Thymus (tissue), 11 donors: ENCODE results near the gene CBLB. TPM values are rescaled to one million over a fixed set of nuclear protein-coding genes. Genes with fewer than 3 reads are reported as not detected.
A peak's percentile ranks its signal among the peaks of the same experiment; 100 is the strongest.

Source experiments
- DNase-seq, 9 donors: peaks; one replicate each; pipeline ENCODE4 v3.0.0-alpha.2; 2013; ENCODE audit warnings: low spot score in 9 of 9, low read depth in 6 of 9, missing footprints in 1 of 9
- H3K27ac ChIP-seq, 2 donors: one replicate each; pipeline ENCODE4 v1.5.1; 2013; ENCODE audit warnings: control low read depth in 1 of 2, low read depth in 1 of 2, low read length in 1 of 2, mild to moderate bottlenecking in 1 of 2, moderate library complexity in 1 of 2
- H3K27me3 ChIP-seq, 2 donors: one replicate each; pipeline ENCODE4 v1.5.1; 2013; ENCODE audit warnings: low read length in 1 of 2; ENCODE audit not compliant: control insufficient read depth in 2 of 2, insufficient read depth in 1 of 2
- H3K36me3 ChIP-seq, 2 donors: one replicate each; pipeline ENCODE4 v1.5.1; 2013; ENCODE audit warnings: low read length in 1 of 2, mild to moderate bottlenecking in 1 of 2, moderate library complexity in 1 of 2; ENCODE audit not compliant: control insufficient read depth in 2 of 2, insufficient read depth in 2 of 2
- H3K4me1 ChIP-seq, 2 donors: one replicate each; pipeline ENCODE4 v1.5.1; 2013; ENCODE audit warnings: low read length in 2 of 2; ENCODE audit not compliant: control insufficient read depth in 2 of 2, insufficient read depth in 2 of 2
- H3K4me3 ChIP-seq, 2 donors: one replicate each; pipeline ENCODE4 v1.5.1; 2013; ENCODE audit warnings: low read length in 2 of 2, control low read depth in 1 of 2, mild to moderate bottlenecking in 1 of 2
- H3K9me3 ChIP-seq, 2 donors: one replicate each; pipeline ENCODE4 v1.5.1; 2013; ENCODE audit warnings: low read length in 1 of 2, mild to moderate bottlenecking in 1 of 2; ENCODE audit not compliant: control insufficient read depth in 2 of 2, insufficient read depth in 1 of 2
- WGBS: extraction: QIAGEN DNeasy Blood & Tissue Kit; methylation state at CpG from one replicate; pipeline ENCODE4 v1.1.7; 2013; 5-methylcytosine and 5-hydroxymethylcytosine counted together
- polyA plus RNA-seq: library from polyadenylated mRNA; stranded (reverse); fragments of 200-250 nt; gene quantifications from one replicate; pipeline ENCODE4 v1.2.3, GENCODE V29; 2013
- total RNA-seq: library from RNA; stranded (reverse); fragments of 120-200 nt; gene quantifications from one replicate; pipeline ENCODE4 v1.2.4, GENCODE V29; 2013
- donor health status: healthy.

CBLB gene
- total and polyA plus RNA-seq, 2 donors: 9.1 to 25.0 TPM

GRCh38 chr3:105708980-105709379 is 159.8 kb downstream of the CBLB start:
- DNase-seq: no peak
- 96% methylated on average over 1 of the region's 1 CpG for WGBS
- no peaks in the 10 kb centered on the region for H3K36me3 ChIP-seq
- no peaks in the 10 kb centered on the region for H3K27me3 ChIP-seq
- H3K4me1 ChIP-seq: no peaks in the 10 kb centered on the region
- H3K9me3 ChIP-seq: no peaks in the 10 kb centered on the region
- H3K27ac ChIP-seq: no peak overlapping the region
- H3K4me3 ChIP-seq: no peak overlapping the region

GRCh38 chr3:105707009-105707408 is 161.8 kb downstream of the CBLB start:
- Histone ChIP-seq H3K27me3 (no peaks in the 10 kb centered on the region), H3K9me3 (no peaks in the 10 kb centered on the region), H3K36me3 (peaks cover 0 to 2% of the 10 kb centered on the region in 2 donors), H3K27ac (no peak overlapping the region), H3K4me3 (no peak overlapping the region), H3K4me1 (no peaks in the 10 kb centered on the region)
- 99% methylated on average over 2 of the region's 2 CpGs for WGBS
- no peak for DNase-seq

- Histone ChIP-seq H3K27me3 (no peaks in the 10 kb centered on the region), H3K4me1 (no peaks in the 10 kb centered on the region), H3K4me3 (no peak overlapping the region), H3K9me3 (no peaks in the 10 kb centered on the region), H3K36me3 (peaks cover 0 to 5% of the 10 kb centered on the region in 2 donors), H3K27ac (no peak overlapping the region)
- DNase-seq: no peak
- WGBS: 97% methylated on average over 4 of the region's 4 CpGs
These were observed 163.9 kb downstream of the CBLB start for GRCh38 chr3:105704726-105705410.

GRCh38 chr3:105700575-105700974 is 168.2 kb downstream of the CBLB start:
- no peaks in the 10 kb centered on the region for H3K4me1 ChIP-seq
- H3K27me3 ChIP-seq: no peaks in the 10 kb centered on the region
- no peaks in the 10 kb centered on the region for H3K9me3 ChIP-seq
- no peak for DNase-seq
- peaks cover 0 to 5% of the 10 kb centered on the region in 2 donors for H3K36me3 ChIP-seq
- no peak overlapping the region for H3K4me3 ChIP-seq
- WGBS: 93% methylated on average over 1 of the region's 1 CpG
- H3K27ac ChIP-seq: no peak overlapping the region

GRCh38 chr3:105691633-105692032 is 177.2 kb downstream of the CBLB start:
- no peak for DNase-seq
- Histone ChIP-seq H3K36me3 (peaks cover 0 to 2% of the 10 kb centered on the region in 2 donors), H3K27ac (no peak overlapping the region), H3K4me3 (no peak overlapping the region), H3K4me1 (no peaks in the 10 kb centered on the region), H3K27me3 (no peaks in the 10 kb centered on the region), H3K9me3 (no peaks in the 10 kb centered on the region)
- WGBS: 97% methylated on average over 3 of the region's 3 CpGs

- Histone ChIP-seq H3K27ac (no peak overlapping the region), H3K36me3 (peaks cover 0 to 2% of the 10 kb centered on the region in 2 donors), H3K4me3 (no peak overlapping the region), H3K4me1 (no peaks in the 10 kb centered on the region), H3K27me3 (no peaks in the 10 kb centered on the region), H3K9me3 (no peaks in the 10 kb centered on the region)
- no peak for DNase-seq
These were observed 177.8 kb downstream of the CBLB start for GRCh38 chr3:105691053-105691452.

- no peak for DNase-seq
- H3K27ac ChIP-seq: no peak overlapping the region
- no peaks in the 10 kb centered on the region for H3K27me3 ChIP-seq
- H3K4me1 ChIP-seq: no peaks in the 10 kb centered on the region
- WGBS: 100% methylated on average over 1 of the region's 1 CpG
- H3K36me3 ChIP-seq: peaks cover 0 to 2% of the 10 kb centered on the region in 2 donors
- no peak overlapping the region for H3K4me3 ChIP-seq
- H3K9me3 ChIP-seq: no peaks in the 10 kb centered on the region
These were observed 180.0 kb downstream of the CBLB start for GRCh38 chr3:105688821-105689220.

- 59% methylated on average over 2 of the region's 2 CpGs for whole genome bisulfite sequencing
- peak in 2 of 9 donors; percentile 5 to 21 for DNase-seq
- H3K4me1 ChIP-seq: no peaks in the 10 kb centered on the region
- H3K27me3 ChIP-seq: no peaks in the 10 kb centered on the region
- H3K9me3 ChIP-seq: no peaks in the 10 kb centered on the region
- no peak overlapping the region for H3K27ac ChIP-seq
- H3K4me3 ChIP-seq: no peak overlapping the region
- peaks cover 0 to 3% of the 10 kb centered on the region in 2 donors for H3K36me3 ChIP-seq
These were observed 182.4 kb downstream of the CBLB start for GRCh38 chr3:105686278-105686897.

GRCh38 chr3:105679951-105680350 is 188.9 kb downstream of the CBLB start:
- 98% methylated on average over 2 of the region's 2 CpGs for WGBS
- peaks cover 0 to 11% of the 10 kb centered on the region in 2 donors for H3K36me3 ChIP-seq
- H3K4me3 ChIP-seq: no peak overlapping the region
- no peak overlapping the region for H3K27ac ChIP-seq
- H3K4me1 ChIP-seq: no peaks in the 10 kb centered on the region
- no peaks in the 10 kb centered on the region for H3K27me3 ChIP-seq
- no peak for DNase-seq
- H3K9me3 ChIP-seq: no peaks in the 10 kb centered on the region
